T-helper 2 cell treated with Interferon-gamma antibody and Interleukin-4, amounts not matched to agents 100 ng/mL and 5 ng/mL, for 36 hours (primary cell): ENCODE data around the gene ZNF337. TPM values are rescaled to one million over a fixed set of nuclear protein-coding genes. Genes with fewer than 3 reads are reported as not detected.
"Not testable (repeated sequence)": the region's sequence is repeated elsewhere in the genome, so short reads cannot be mapped to it uniquely, and the experiment has no call there.

Experiments used
- intact Hi-C: fragments of 100-400 bp; cut with micrococcal nuclease; formaldehyde crosslinking; loops from one replicate; pipeline ENCODE4 v1.15.1; 2023
- total RNA-seq: library from RNA; stranded (reverse); gene quantifications from 2 replicates; pipeline ENCODE4 v1.2.3, GENCODE V29; 2022

ZNF337 gene
- total RNA-seq, 1 donor from 2014 or later: 16.7 TPM

- intact Hi-C loops: loop anchor here (1.0 to 5.0 kb wide), 7 partner anchors 56 to 448 kb away; partner anchors contain the start of genes ABHD12, GINS1, NANP and PYGB
These were observed 902 bp downstream of the ZNF337 start for GRCh38 chr20:25695532-25696370.

GRCh38 chr20:25692499-25692898, 4.2 kb downstream of the ZNF337 start:
- intact Hi-C loops: no loop called here

- intact Hi-C loops: no loop called here
These were observed 6.2 kb downstream of the ZNF337 start for GRCh38 chr20:25690427-25690826.

GRCh38 chr20:25686081-25687067, 10.3 kb downstream of the ZNF337 start:
- intact Hi-C loops: no loop called here

GRCh38 chr20:25685276-25686080, 11.2 kb downstream of the ZNF337 start:
- intact Hi-C loops: no loop called here

- intact Hi-C loops: not testable (repeated sequence)
These were observed 12.8 kb downstream of the ZNF337 start for GRCh38 chr20:25683826-25684225.

- intact Hi-C loops: no loop called here
These were observed 13.6 kb downstream of the ZNF337 start for GRCh38 chr20:25683050-25683449.

GRCh38 chr20:25676164-25676809, 20.4 kb downstream of the ZNF337 start:
- intact Hi-C loops: no loop called here

- intact Hi-C loops: no loop called here
These were observed 21.5 kb downstream of the ZNF337 start for GRCh38 chr20:25675161-25675560.

GRCh38 chr20:25672659-25673235, 23.9 kb downstream of the ZNF337 start:
- intact Hi-C loops: no loop called here

GRCh38 chr20:25669826-25670422, 26.7 kb downstream of the ZNF337 start:
- intact Hi-C loops: no loop called here

GRCh38 chr20:25668446-25668845, 28.2 kb downstream of the ZNF337 start:
- intact Hi-C loops: no loop called here

GRCh38 chr20:25659999-25660398, 36.7 kb downstream of the ZNF337 start:
- intact Hi-C loops: no loop called here

- intact Hi-C loops: no loop called here
These were observed 42.2 kb downstream of the ZNF337 start for GRCh38 chr20:25654487-25654886.

GRCh38 chr20:25652866-25653265, 43.8 kb downstream of the ZNF337 start:
- intact Hi-C loops: not testable (repeated sequence)

GRCh38 chr20:25644814-25645213, 51.8 kb downstream of the ZNF337 start:
- intact Hi-C loops: no loop called here

GRCh38 chr20:25643716-25644115, 52.9 kb downstream of the ZNF337 start:
- intact Hi-C loops: no loop called here

GRCh38 chr20:25637247-25637646, 59.4 kb downstream of the ZNF337 start:
- intact Hi-C loops: no loop called here

GRCh38 chr20:25632940-25633790, 63.5 kb downstream of the ZNF337 start:
- intact Hi-C loops: no loop called here
